Endothelial cell of umbilical vein (primary cell): ENCODE measurements around the gene PRSS21. TPM values are rescaled to one million over a fixed set of nuclear protein-coding genes. Genes with fewer than 3 reads are reported as not detected.

Source experiments
- BruUV-seq: library from RNA; stranded (reverse); fragments of 400-500 nt; replicated peaks from 2 replicates; lab custom pipeline; 2021; lab: Mats Ljungman, UMichigan
- CTCF ChIA-PET: fragments of 300-600, 350-600 bp; sonication (Branson Sonifier 250); formaldehyde crosslinking; loops from one replicate; lab custom pipeline; 2021; ENCODE audit warnings: antibody characterized with exemption, inconsistent platforms; lab: Charles Lee
- POLR2A ChIA-PET: fragments of 300-600, 350-600 bp; sonication (Branson Sonifier 250); formaldehyde crosslinking; loops from one replicate; lab custom pipeline; 2021; ENCODE audit warnings: antibody characterized with exemption, inconsistent platforms; lab: Charles Lee
- DNase-seq: peaks from one replicate; pipeline ENCODE4 v3.0.0-alpha.2; 2011; ENCODE audit warnings: low read depth, low spot score
- FAIRE-seq: peaks from 2 replicates; lab custom pipeline; 2011; peaks lifted over from hg19 to GRCh38; lab: Jason Lieb, UNC
- H2AFZ ChIP-seq: 2 replicates; pipeline ENCODE4 v1.6.0; 2012; ENCODE audit warnings: low read depth, low read length, control low read depth, inconsistent platforms
- H3K27ac ChIP-seq: 2 replicates; pipeline ENCODE4 v1.5.1; 2011; ENCODE audit warnings: low read depth, mild to moderate bottlenecking, control low read depth, low read length, moderate library complexity; ENCODE audit not compliant: insufficient read depth
- H3K27me3 ChIP-seq, 2 experiments: 2 replicates each; pipeline versions ENCODE4 v1.6.0 to v1.6.1; 2011; ENCODE audit warnings: low read length in 2 of 2, mixed read lengths in 1 of 2; ENCODE audit not compliant: control insufficient read depth in 2 of 2, insufficient read depth in 2 of 2
- H3K36me3 ChIP-seq, 2 experiments: 2 replicates in 1 of 2; 3 replicates in 1 of 2; pipeline ENCODE4 v1.5.1; 2011; ENCODE audit warnings: low read length in 2 of 2, mild to moderate bottlenecking in 1 of 2, moderate library complexity in 1 of 2; ENCODE audit not compliant: control insufficient read depth in 2 of 2, insufficient read depth in 2 of 2; ENCODE audit errors: extremely low read depth in 1 of 2
- H3K4me1 ChIP-seq: 3 replicates; pipeline ENCODE4 v1.5.1; 2011; ENCODE audit warnings: mild to moderate bottlenecking, low read length; ENCODE audit not compliant: control insufficient read depth, insufficient read depth; ENCODE audit errors: extremely low read depth
- H3K4me2 ChIP-seq: 2 replicates; pipeline ENCODE4 v1.6.1; 2011; ENCODE audit warnings: low read length, control low read depth, mixed read lengths; ENCODE audit not compliant: insufficient read depth
- H3K4me3 ChIP-seq, 3 experiments: fragments of 200-600 bp in 1 of 3; sonication (generic), shearing (Covaris generic) in 1 of 3; replicated peaks in 1 of 3; 2 replicates each; pipeline ENCODE4 v1.5.1; 2011 to 2016; ENCODE audit warnings: control low read depth in 3 of 3, low read length in 3 of 3, mild to moderate bottlenecking in 2 of 3, inconsistent platforms in 1 of 3, low read depth in 1 of 3, moderate library complexity in 1 of 3; ENCODE audit not compliant: insufficient read depth in 1 of 3
- H3K79me2 ChIP-seq: 2 replicates; pipeline ENCODE4 v1.6.0; 2012; ENCODE audit warnings: low read length, inconsistent platforms; ENCODE audit not compliant: control insufficient read depth, insufficient read depth
- H3K9ac ChIP-seq: replicated peaks from 2 replicates; pipeline ENCODE3; 2011; ENCODE audit warnings: low read length, control low read depth; ENCODE audit not compliant: insufficient read depth; ENCODE audit errors: extremely low read depth
- H3K9me1 ChIP-seq: replicated peaks from 3 replicates; pipeline ENCODE4 v1.6.0; 2011; ENCODE audit warnings: mild to moderate bottlenecking, low read length; ENCODE audit not compliant: control insufficient read depth, insufficient read depth; ENCODE audit errors: extremely low read depth
- H3K9me3 ChIP-seq: replicated peaks from 2 replicates; pipeline ENCODE4 v1.5.1; 2012; ENCODE audit warnings: low read length, inconsistent platforms; ENCODE audit not compliant: control insufficient read depth, insufficient read depth
- H4K20me1 ChIP-seq: replicated peaks from 2 replicates; pipeline ENCODE3; 2011; ENCODE audit warnings: mild to moderate bottlenecking, low read length; ENCODE audit not compliant: control insufficient read depth, insufficient read depth; ENCODE audit errors: extremely low read depth
- EZH2 ChIP-seq: IDR thresholded peaks from 2 replicates; pipeline ENCODE4 v1.6.1; 2012; ENCODE audit warnings: borderline replicate concordance, low read depth, mild to moderate bottlenecking, moderate library complexity, low read length, inconsistent platforms; ENCODE audit not compliant: severe bottlenecking
- FOS ChIP-seq: IDR thresholded peaks from 2 replicates; pipeline ENCODE4 v1.6.1; 2011; ENCODE audit warnings: mild to moderate bottlenecking, low read length, moderate library complexity, borderline replicate concordance; ENCODE audit not compliant: insufficient read depth
- GATA2 ChIP-seq: IDR thresholded peaks from 2 replicates; pipeline ENCODE4 v1.7.0; 2011; ENCODE audit warnings: low read depth, mild to moderate bottlenecking, moderate library complexity, mixed read lengths, low read length; ENCODE audit not compliant: insufficient read length, insufficient read depth
- JUN ChIP-seq: IDR thresholded peaks from 2 replicates; pipeline ENCODE4 v1.6.1; 2011; ENCODE audit warnings: borderline replicate concordance, low read depth; ENCODE audit not compliant: insufficient read length, insufficient read depth
- MAX ChIP-seq: IDR thresholded peaks from 2 replicates; pipeline ENCODE4 v1.6.1; 2011; ENCODE audit not compliant: insufficient read depth, insufficient read length
- MYC ChIP-seq: IDR thresholded peaks from one replicate; pipeline ENCODE4 v1.6.1; 2011; ENCODE audit warnings: mild to moderate bottlenecking, low read depth, low read length
- POLR2A ChIP-seq: IDR thresholded peaks from 2 replicates; pipeline ENCODE4 v1.6.1; 2012; ENCODE audit warnings: low read depth, mild to moderate bottlenecking, control low read depth, low read length
- POLR2AphosphoS5 ChIP-seq: IDR thresholded peaks from 2 replicates; pipeline ENCODE4 v1.6.1; 2012; ENCODE audit warnings: low read depth, mild to moderate bottlenecking, control low read depth, low read length, moderate library complexity; ENCODE audit not compliant: insufficient read depth
- dilution Hi-C: fragments of 300-500 bp; cut with MboI; formaldehyde crosslinking; loops from one replicate; pipeline ENCODE4 v1.15.0; 2019; ENCODE audit warnings: low sequenced_read_pairs; ENCODE audit not compliant: extremely low pct_ligation_motif_present
- intact Hi-C: fragments of 100-400 bp; cut with micrococcal nuclease; formaldehyde crosslinking; loops from one replicate; pipeline ENCODE4 v1.10.0; 2022
- polyA plus RNA-seq, 4 experiments: library from polyadenylated mRNA; depleted of rRNA in 3 of 4; stranded (reverse) in 3 of 4; unstranded in 1 of 4; fragments of >200 nt; gene quantifications; 2 replicates each; pipeline versions ENCODE4 v1.2.1 to v1.2.3, GENCODE V29; 2011 to 2012; ENCODE audit warnings: missing spikeins in 1 of 4
- total RNA-seq: library from RNA; stranded (reverse); gene quantifications from 2 replicates; pipeline ENCODE4 v1.2.3, GENCODE V29; 2021
- TF ChIP-seq, protein P1 (sequence below), 2 donors: IDR thresholded peaks; 1 replicate in 1 of 2; 2 replicates in 1 of 2; pipeline ENCODE4 v1.5.1; 2011; ENCODE audit warnings: low read length in 2 of 2, mild to moderate bottlenecking in 2 of 2, moderate library complexity in 2 of 2, control low read depth in 1 of 2, inconsistent platforms in 1 of 2, low read depth in 1 of 2; ENCODE audit not compliant: insufficient read depth in 1 of 2; ENCODE audit errors: extremely low read depth in 1 of 2

Gene PRSS21
- total and polyA plus RNA-seq, 2 donors (not counting 3 experiments of a cell fraction or from before 2014, with no cell fraction given): 0.28 TPM; not detected in 1

DNA sequence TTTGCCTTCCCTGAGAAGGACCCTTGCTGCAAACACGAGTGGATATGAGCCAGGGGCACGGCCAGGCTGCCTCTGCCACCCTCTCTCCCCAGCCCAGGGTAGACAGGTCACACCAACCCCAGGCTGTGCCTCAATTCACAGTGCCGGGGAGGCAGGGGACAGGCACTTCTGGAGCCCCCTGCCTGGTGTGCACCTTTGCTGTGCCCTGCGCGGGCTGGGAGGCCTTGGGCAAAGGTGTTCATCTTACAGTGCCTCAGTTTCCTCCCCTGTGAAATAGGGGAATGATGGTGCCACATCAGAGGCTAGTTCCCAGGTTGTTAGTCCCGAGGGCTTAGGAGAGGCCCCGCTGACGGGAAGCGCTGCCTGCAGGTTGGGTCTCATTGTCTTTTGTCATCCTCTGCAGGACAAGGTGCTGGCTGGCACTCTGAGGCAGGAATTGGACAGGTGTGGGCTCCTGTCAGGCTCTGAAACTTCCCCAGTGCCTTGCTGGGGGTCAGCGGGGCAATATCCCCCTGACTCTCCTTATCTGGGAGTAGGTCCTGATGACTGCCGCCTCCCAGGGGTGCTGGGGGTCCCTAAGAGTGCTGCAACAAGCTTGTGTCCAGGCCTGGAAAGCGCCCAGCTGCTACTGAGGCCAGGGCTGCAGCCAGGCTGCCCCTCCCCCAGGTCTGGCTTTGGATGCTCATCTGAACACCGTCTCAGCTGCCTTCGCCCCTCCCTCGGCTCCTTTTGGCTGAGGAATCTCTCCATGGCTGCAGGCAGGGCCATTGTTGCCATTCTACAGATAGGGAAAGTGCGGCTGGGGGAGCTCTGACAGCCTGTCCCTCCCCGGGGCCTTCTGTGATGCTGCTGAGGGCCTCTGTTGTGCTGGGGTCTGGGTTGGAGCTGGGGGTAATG, 3.1 kb downstream of the PRSS21 start:
- FAIRE-seq (no peak), DNase-seq (no peak)
- no peak overlapping the region for H2AFZ ChIP-seq
- H3K4me1 ChIP-seq: no peaks in the 10 kb centered on the region
- no TSS peak for BruUV-seq
- H3K9me3 ChIP-seq: no peaks in the 10 kb centered on the region
- ChIA-PET CTCF (no interaction called here), POLR2A (no interaction called here)
- no peak overlapping the region for H3K4me3 ChIP-seq
- no peak overlapping the region for H3K27ac ChIP-seq
- H3K4me2 ChIP-seq: no peak overlapping the region
- H4K20me1 ChIP-seq: no peaks in the 10 kb centered on the region
- no peaks in the 10 kb centered on the region for H3K27me3 ChIP-seq
- dilution Hi-C loops (no loop called here), intact Hi-C loops (no loop called here)
- H3K9me1 ChIP-seq: no peaks in the 10 kb centered on the region
- no peak overlapping the region for H3K9ac ChIP-seq
- no peaks in the 10 kb centered on the region for H3K79me2 ChIP-seq
- H3K36me3 ChIP-seq: no peaks in the 10 kb centered on the region
- TF ChIP-seq EZH2: no peak
- no peak for TF ChIP-seq MYC
- TF ChIP-seq GATA2: no peak

DNA sequence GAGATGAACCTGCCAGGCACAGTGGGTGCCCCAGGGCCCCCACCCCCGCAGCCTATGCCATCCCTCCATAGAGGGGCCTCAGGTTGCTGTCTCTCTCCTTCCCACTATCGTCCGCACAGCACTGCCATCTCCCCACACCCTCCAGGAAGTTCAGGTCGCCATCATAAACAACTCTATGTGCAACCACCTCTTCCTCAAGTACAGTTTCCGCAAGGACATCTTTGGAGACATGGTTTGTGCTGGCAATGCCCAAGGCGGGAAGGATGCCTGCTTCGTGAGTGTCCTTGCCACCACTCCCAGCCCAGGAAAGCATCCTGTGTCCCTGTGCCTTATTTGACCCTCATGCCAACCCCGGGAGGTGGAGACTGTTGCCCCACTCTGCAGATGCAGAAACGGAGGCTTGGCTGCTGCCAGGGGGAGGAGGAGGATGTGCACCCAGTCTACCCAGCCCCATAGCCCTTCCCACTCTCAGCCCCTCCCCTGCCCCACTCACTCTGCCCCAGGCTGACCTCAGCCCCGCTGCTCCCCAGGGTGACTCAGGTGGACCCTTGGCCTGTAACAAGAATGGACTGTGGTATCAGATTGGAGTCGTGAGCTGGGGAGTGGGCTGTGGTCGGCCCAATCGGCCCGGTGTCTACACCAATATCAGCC, 3.9 kb downstream of the PRSS21 start:
- TF ChIP-seq MAX (no peak), MYC (no peak), POLR2AphosphoS5 (no peak), FOS (no peak), POLR2A (no peak), JUN (no peak), GATA2 (no peak)
- TF ChIP-seq, protein P1, sequence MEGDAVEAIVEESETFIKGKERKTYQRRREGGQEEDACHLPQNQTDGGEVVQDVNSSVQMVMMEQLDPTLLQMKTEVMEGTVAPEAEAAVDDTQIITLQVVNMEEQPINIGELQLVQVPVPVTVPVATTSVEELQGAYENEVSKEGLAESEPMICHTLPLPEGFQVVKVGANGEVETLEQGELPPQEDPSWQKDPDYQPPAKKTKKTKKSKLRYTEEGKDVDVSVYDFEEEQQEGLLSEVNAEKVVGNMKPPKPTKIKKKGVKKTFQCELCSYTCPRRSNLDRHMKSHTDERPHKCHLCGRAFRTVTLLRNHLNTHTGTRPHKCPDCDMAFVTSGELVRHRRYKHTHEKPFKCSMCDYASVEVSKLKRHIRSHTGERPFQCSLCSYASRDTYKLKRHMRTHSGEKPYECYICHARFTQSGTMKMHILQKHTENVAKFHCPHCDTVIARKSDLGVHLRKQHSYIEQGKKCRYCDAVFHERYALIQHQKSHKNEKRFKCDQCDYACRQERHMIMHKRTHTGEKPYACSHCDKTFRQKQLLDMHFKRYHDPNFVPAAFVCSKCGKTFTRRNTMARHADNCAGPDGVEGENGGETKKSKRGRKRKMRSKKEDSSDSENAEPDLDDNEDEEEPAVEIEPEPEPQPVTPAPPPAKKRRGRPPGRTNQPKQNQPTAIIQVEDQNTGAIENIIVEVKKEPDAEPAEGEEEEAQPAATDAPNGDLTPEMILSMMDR (IDR thresholded peaks at IDR 0.05; ENCODE audit: extremely low read depth in 1 of 2, insufficient read depth in 1 of 2, low read depth in 1 of 2, low read length in 2 of 2): no peak
- POLR2A ChIA-PET: no interaction called here
- Histone ChIP-seq H2AFZ (no peak overlapping the region), H3K9ac (no peak overlapping the region), H3K9me3 (no peaks in the 10 kb centered on the region), H4K20me1 (no peaks in the 10 kb centered on the region), H3K9me1 (no peaks in the 10 kb centered on the region), H3K27me3 (no peaks in the 10 kb centered on the region), H3K4me3 (no peak overlapping the region), H3K27ac (no peak overlapping the region), H3K36me3 (no peaks in the 10 kb centered on the region), H3K4me2 (no peak overlapping the region), H3K4me1 (no peaks in the 10 kb centered on the region), H3K79me2 (no peaks in the 10 kb centered on the region)
- dilution Hi-C loops (no loop called here), intact Hi-C loops (no loop called here)
- DNase-seq (no peak), FAIRE-seq (no peak)
- CTCF ChIA-PET: interaction anchor here (1.0 to 2.4 kb wide), 2 partner anchors 10 to 18 kb away, joined by 4 to 12 read pairs; no protein-coding TSS in a partner anchor
- no TSS peak for BruUV-seq
